ENCODE measurements around the gene REP15. TPM values are rescaled to one million over a fixed set of nuclear protein-coding genes. Genes with fewer than 3 reads are reported as not detected.

REP15 gene
- total RNA-seq, 1 donor from 2014 or later, result 4.0 TPM

DNA sequence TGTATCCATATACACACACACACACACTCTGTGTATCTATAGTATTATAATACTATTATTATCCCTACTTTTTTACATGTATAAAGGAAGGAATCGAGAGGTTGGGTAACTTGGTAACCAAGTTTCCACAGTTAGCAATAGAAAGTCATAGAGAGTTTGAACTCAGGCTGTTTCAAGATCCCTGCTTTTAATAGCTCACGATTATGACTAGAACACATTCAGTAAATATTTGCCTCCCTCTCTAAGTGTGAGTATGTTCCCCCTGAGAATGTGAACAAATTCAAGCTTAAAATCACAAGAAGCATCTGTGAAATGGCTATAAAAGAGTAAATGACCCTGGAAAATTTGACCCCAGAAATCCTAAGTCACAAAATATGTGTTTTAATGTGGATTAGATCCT lies 11.0 kb upstream of the REP15 start:
- Mint-ChIP-seq H3K27ac (ENCODE audit: unreplicated experiment) (no peak overlapping the region), H3K27me3 (ENCODE audit: unreplicated experiment) (no peaks in the 10 kb centered on the region), H3K4me1 (ENCODE audit: unreplicated experiment) (no peaks in the 10 kb centered on the region), H3K4me3 (ENCODE audit: unreplicated experiment) (no peak overlapping the region), H3K36me3 (ENCODE audit: low read depth, unreplicated experiment) (peaks cover 41% of the 10 kb centered on the region), H3K9me3 (ENCODE audit: unreplicated experiment) (no peaks in the 10 kb centered on the region)
- no peak for DNase-seq (ENCODE audit: low spot score)
- TF ChIP-seq, protein P1, sequence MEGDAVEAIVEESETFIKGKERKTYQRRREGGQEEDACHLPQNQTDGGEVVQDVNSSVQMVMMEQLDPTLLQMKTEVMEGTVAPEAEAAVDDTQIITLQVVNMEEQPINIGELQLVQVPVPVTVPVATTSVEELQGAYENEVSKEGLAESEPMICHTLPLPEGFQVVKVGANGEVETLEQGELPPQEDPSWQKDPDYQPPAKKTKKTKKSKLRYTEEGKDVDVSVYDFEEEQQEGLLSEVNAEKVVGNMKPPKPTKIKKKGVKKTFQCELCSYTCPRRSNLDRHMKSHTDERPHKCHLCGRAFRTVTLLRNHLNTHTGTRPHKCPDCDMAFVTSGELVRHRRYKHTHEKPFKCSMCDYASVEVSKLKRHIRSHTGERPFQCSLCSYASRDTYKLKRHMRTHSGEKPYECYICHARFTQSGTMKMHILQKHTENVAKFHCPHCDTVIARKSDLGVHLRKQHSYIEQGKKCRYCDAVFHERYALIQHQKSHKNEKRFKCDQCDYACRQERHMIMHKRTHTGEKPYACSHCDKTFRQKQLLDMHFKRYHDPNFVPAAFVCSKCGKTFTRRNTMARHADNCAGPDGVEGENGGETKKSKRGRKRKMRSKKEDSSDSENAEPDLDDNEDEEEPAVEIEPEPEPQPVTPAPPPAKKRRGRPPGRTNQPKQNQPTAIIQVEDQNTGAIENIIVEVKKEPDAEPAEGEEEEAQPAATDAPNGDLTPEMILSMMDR (IDR thresholded peaks at IDR 0.05; ENCODE audit: unreplicated experiment), result no peak

DNA sequence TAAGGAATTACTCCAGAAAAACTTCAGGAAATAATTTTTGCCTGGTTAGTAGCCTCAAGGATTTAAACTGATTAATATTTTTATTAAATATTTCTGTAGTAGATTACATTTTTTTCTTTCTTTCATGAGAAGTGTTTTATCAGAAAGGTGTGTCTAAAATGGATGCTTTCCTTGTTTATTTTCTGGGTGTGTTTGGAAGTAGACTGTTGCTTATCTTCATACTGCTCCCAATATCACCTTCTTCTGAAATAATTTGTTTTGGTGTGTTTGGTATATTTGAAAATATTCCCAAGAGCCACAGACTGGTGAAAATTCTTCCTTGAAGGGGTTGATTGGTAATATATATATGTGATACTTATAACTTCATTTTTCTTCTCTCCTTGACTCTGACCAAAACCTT lies 10.1 kb upstream of the REP15 start:
- Mint-ChIP-seq H3K27me3 (ENCODE audit: unreplicated experiment) (peaks cover 2% of the 10 kb centered on the region), H3K4me1 (ENCODE audit: unreplicated experiment) (no peaks in the 10 kb centered on the region), H3K9me3 (ENCODE audit: unreplicated experiment) (no peaks in the 10 kb centered on the region), H3K36me3 (ENCODE audit: low read depth, unreplicated experiment) (peaks cover 42% of the 10 kb centered on the region), H3K4me3 (ENCODE audit: unreplicated experiment) (no peak overlapping the region), H3K27ac (ENCODE audit: unreplicated experiment) (no peak overlapping the region)
- DNase-seq (ENCODE audit: low spot score), result no peak
- TF ChIP-seq, protein P1 (IDR thresholded peaks at IDR 0.05; ENCODE audit: unreplicated experiment), result no peak

DNA sequence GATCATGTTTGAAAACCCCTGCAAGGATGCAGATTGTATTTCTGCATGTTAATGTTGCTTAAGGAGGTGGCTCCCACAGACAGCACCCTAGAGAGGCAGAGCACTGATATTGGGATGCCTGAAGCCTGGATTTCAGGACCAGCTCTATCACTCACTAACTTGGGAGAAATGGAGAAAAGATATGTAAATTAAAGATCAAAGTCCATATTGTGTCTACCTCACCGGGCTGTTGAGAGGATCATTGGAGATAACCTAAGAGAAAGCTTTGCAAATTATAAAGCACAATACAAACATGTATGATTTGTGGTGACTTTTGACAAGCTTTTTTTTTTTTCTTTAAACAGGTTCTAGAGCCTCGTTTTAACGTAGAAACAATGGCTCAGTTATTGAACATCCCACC lies 7.6 kb upstream of the REP15 start:
- Mint-ChIP-seq H3K27me3 (ENCODE audit: unreplicated experiment) (peaks cover 2% of the 10 kb centered on the region), H3K4me1 (ENCODE audit: unreplicated experiment) (no peaks in the 10 kb centered on the region), H3K4me3 (ENCODE audit: unreplicated experiment) (peak overlapping the region; percentile 40), H3K36me3 (ENCODE audit: low read depth, unreplicated experiment) (peaks cover 51% of the 10 kb centered on the region), H3K9me3 (ENCODE audit: unreplicated experiment) (no peaks in the 10 kb centered on the region), H3K27ac (ENCODE audit: unreplicated experiment) (peak overlapping the region; percentile 48)
- DNase-seq (ENCODE audit: low spot score), result no peak
- TF ChIP-seq, protein P1 (IDR thresholded peaks at IDR 0.05; ENCODE audit: unreplicated experiment), result no peak

DNA sequence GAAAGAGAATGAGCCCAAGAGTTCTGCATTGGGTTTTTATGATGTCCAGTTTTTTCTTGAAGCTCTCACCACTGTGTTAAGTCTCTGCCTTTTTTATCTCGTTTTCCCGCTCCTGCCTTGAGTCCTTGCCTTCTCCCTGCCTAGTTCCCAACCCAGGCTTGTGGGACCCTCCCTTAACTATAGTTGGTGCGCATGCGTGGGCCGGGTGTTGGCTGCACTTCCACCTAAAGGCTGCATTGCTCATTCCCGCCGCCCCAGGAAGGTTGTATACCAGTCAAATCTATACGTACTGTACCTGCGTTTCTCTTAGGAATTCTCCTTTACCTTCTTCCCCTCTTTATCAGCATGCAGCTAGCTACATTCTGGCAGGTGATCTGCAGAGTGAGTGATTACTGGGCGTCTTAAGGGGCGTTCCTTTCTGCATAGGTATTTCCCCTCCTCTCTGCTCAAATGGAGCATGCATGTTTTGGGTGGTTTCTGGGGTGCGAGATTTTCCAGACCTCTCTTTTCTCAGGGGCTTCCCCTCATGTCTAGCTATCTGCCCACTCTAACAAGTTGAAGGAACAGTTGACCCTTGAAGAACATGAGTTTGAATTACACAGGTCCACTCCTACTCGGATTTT lies 6.6 kb upstream of the REP15 start:
- no peak overlapping the region for H3K27ac Mint-ChIP-seq (ENCODE audit: unreplicated experiment)
- DNase-seq (ENCODE audit: low spot score), result no peak
- H3K36me3 Mint-ChIP-seq (ENCODE audit: low read depth, unreplicated experiment), result peaks cover 56% of the 10 kb centered on the region
- TF ChIP-seq, protein P1 (IDR thresholded peaks at IDR 0.05; ENCODE audit: unreplicated experiment), result no peak
- no peak overlapping the region for H3K4me3 Mint-ChIP-seq (ENCODE audit: unreplicated experiment)
- peaks cover 2% of the 10 kb centered on the region for H3K27me3 Mint-ChIP-seq (ENCODE audit: unreplicated experiment)
- no peaks in the 10 kb centered on the region for H3K4me1 Mint-ChIP-seq (ENCODE audit: unreplicated experiment)
- no peaks in the 10 kb centered on the region for H3K9me3 Mint-ChIP-seq (ENCODE audit: unreplicated experiment)

DNA sequence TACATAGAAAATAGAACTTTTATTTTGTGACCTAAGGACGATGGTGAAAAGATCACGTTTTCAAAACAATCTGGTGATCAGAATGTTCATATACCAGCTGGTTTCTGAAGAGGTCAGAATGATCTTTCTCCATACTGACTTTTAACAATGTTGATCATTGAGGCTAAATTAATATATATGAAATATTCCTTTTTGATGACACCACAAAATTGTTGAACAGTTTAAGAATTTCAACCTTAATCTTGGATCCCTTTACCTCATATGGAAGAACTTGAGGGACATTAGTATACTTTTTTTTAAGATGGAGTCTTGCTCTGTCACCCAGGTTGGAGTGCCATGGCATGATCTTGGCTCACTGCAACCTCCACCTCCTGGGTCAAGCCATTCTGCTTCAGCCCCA lies 2.8 kb upstream of the REP15 start:
- no peak overlapping the region for H3K27ac Mint-ChIP-seq (ENCODE audit: unreplicated experiment)
- no peak for DNase-seq (ENCODE audit: low spot score)
- peaks cover 6% of the 10 kb centered on the region for H3K27me3 Mint-ChIP-seq (ENCODE audit: unreplicated experiment)

More for the DNA sequence above, 2.8 kb upstream of the REP15 start:
- Mint-ChIP-seq H3K9me3 (ENCODE audit: unreplicated experiment) (no peaks in the 10 kb centered on the region), H3K4me1 (ENCODE audit: unreplicated experiment) (no peaks in the 10 kb centered on the region), H3K4me3 (ENCODE audit: unreplicated experiment) (no peak overlapping the region), H3K36me3 (ENCODE audit: low read depth, unreplicated experiment) (peaks cover 62% of the 10 kb centered on the region)
- TF ChIP-seq, protein P1 (IDR thresholded peaks at IDR 0.05; ENCODE audit: unreplicated experiment), result no peak

All from endothelial cell (in vitro differentiated cells).